ENCODE results near the gene VSTM5.

Gene VSTM5

DNA sequence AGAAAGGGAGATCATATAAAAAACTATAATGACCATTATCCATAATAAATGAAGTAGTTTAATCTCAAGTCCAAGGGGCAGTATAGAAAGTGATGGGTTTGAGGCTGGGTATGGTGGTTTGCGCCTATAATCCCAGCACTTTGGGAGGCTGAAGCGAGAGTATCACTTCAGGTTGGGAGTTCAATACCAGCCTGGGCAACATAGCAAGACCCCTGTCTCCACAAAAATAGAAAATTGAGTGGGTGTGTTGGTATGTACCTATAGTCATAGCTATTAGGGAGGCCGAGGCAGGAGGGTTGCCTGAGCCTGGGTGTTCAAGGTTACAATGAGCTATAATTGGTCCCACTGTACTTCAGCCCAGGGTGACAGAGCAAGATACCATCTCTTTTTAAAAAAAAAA is 42.4 kb downstream of the VSTM5 start:
- H3K4me1 ChIP-seq (ENCODE audit: control insufficient read depth in 5 of 5, insufficient read depth in 5 of 5, low read length in 5 of 5) = no peaks in the 10 kb centered on the region
- no peak overlapping the region for H3K4me3 ChIP-seq (ENCODE audit: low read depth in 1 of 5, low read length in 5 of 5)
- H3K27me3 ChIP-seq (ENCODE audit: control insufficient read depth in 5 of 5, insufficient read depth in 4 of 5, low read length in 5 of 5) = no peaks in the 10 kb centered on the region
- no peak overlapping the region for H3K27ac ChIP-seq (ENCODE audit: low read depth, low read length)
- peaks cover 48 to 82% (median 71%) of the 10 kb centered on the region in 5 donors for H3K36me3 ChIP-seq (ENCODE audit: control insufficient read depth in 5 of 5, insufficient read depth in 5 of 5, low read length in 5 of 5)
- H3K9ac ChIP-seq (ENCODE audit: low read length in 5 of 5) = no peak overlapping the region
- H3K9me3 ChIP-seq (ENCODE audit: control insufficient read depth in 5 of 5, low read length in 5 of 5) = no peaks in the 10 kb centered on the region

DNA sequence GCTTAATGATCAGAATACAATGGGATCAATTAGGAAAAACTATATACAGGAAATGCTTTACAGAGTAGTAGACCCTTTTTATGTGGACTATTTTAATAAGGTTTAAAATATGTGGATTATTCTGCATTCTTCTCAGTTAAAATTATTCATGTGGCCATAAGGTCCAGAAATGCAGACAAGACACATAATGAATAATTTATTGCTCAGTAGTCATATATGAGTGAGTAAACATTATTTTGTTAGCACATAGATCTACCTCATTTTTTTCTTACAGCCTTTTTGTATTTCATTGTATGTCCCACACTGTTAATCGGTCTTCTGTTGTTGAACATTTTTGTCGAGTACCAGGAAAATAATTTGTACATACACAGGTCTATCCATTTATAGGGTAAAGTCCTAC is 45.5 kb downstream of the VSTM5 start:
- no peaks in the 10 kb centered on the region for H3K27me3 ChIP-seq (ENCODE audit: control insufficient read depth in 5 of 5, insufficient read depth in 4 of 5, low read length in 5 of 5)
- peaks cover 50 to 71% (median 66%) of the 10 kb centered on the region in 5 donors for H3K36me3 ChIP-seq (ENCODE audit: control insufficient read depth in 5 of 5, insufficient read depth in 5 of 5, low read length in 5 of 5)
- no peaks in the 10 kb centered on the region for H3K4me1 ChIP-seq (ENCODE audit: control insufficient read depth in 5 of 5, insufficient read depth in 5 of 5, low read length in 5 of 5)
- no peak overlapping the region for H3K9ac ChIP-seq (ENCODE audit: low read length in 5 of 5)
- no peaks in the 10 kb centered on the region for H3K9me3 ChIP-seq (ENCODE audit: control insufficient read depth in 5 of 5, low read length in 5 of 5)
- H3K27ac ChIP-seq (ENCODE audit: low read depth, low read length) = no peak overlapping the region
- no peak overlapping the region for H3K4me3 ChIP-seq (ENCODE audit: low read depth in 1 of 5, low read length in 5 of 5)

DNA sequence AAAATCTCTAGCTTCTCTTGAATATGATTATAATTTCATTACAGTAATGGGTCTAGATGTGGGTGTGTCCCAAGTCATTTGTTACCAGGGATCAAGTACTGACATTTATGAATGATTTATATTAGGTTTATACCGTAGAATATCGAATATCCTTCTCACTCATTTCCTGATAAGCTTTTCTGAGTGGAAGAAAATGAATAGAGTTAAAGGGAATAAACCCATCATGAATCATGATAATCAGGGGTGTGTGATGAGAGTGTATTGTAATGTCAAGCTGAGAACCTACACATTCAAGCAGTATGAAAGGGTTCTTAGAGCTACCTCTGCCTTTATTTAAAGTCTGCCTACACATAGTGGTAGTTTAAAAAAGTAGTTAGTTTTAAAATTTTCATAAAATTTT is 49.1 kb downstream of the VSTM5 start:
- Histone ChIP-seq H3K27ac (ENCODE audit: low read depth, low read length) (no peak overlapping the region), H3K4me3 (ENCODE audit: low read depth in 1 of 5, low read length in 5 of 5) (no peak overlapping the region), H3K27me3 (ENCODE audit: control insufficient read depth in 5 of 5, insufficient read depth in 4 of 5, low read length in 5 of 5) (no peaks in the 10 kb centered on the region), H3K4me1 (ENCODE audit: control insufficient read depth in 5 of 5, insufficient read depth in 5 of 5, low read length in 5 of 5) (no peaks in the 10 kb centered on the region), H3K36me3 (ENCODE audit: control insufficient read depth in 5 of 5, insufficient read depth in 5 of 5, low read length in 5 of 5) (peaks cover 61 to 79% (median 66%) of the 10 kb centered on the region in 5 donors), H3K9ac (ENCODE audit: low read length in 5 of 5) (no peak overlapping the region), H3K9me3 (ENCODE audit: control insufficient read depth in 5 of 5, low read length in 5 of 5) (no peaks in the 10 kb centered on the region)

DNA sequence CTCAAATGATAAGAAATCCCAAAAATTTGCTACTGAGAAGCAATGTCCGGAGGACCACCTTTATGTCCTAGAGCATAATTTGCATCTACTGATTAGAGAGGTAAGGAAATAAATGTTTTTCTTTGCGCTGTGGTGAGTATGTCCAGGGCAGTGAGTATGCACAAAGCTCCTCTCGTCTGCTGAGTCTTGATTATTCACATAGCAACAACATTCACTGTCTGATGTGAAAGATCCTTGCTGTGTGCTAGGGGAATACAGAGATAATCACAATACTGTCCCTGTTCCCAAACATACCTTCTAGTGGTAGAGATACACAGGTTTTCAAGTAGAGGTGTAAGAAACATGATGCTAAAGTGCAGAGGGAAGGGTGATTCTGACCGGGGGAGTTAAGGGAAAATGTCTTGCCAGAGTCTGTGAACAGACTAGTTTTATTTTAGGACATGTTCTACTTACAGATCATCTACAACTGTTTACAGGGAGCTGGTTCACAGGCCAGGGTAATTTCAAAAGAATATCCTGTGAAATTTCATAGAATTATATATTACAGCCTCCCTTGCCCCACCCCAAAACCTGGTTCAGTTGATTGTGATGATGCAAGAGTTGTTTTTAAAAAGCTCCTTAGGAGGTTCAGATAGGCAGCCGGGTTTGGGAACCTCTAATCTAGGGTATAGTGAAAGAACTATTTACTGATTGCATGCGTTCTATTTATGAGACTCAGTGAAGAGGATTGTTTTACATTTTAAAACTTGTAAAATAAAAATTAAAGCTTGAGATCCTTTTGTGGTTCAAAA is 53.8 kb downstream of the VSTM5 start:
- no peak overlapping the region for H3K27ac ChIP-seq (ENCODE audit: low read depth, low read length)
- no peaks in the 10 kb centered on the region for H3K4me1 ChIP-seq (ENCODE audit: control insufficient read depth in 5 of 5, insufficient read depth in 5 of 5, low read length in 5 of 5)
- peaks cover 65 to 85% (median 76%) of the 10 kb centered on the region in 5 donors for H3K36me3 ChIP-seq (ENCODE audit: control insufficient read depth in 5 of 5, insufficient read depth in 5 of 5, low read length in 5 of 5)
- H3K4me3 ChIP-seq (ENCODE audit: low read depth in 1 of 5, low read length in 5 of 5) = no peak overlapping the region
- no peak overlapping the region for H3K9ac ChIP-seq (ENCODE audit: low read length in 5 of 5)
- no peaks in the 10 kb centered on the region for H3K9me3 ChIP-seq (ENCODE audit: control insufficient read depth in 5 of 5, low read length in 5 of 5)
- no peaks in the 10 kb centered on the region for H3K27me3 ChIP-seq (ENCODE audit: control insufficient read depth in 5 of 5, insufficient read depth in 4 of 5, low read length in 5 of 5)

DNA sequence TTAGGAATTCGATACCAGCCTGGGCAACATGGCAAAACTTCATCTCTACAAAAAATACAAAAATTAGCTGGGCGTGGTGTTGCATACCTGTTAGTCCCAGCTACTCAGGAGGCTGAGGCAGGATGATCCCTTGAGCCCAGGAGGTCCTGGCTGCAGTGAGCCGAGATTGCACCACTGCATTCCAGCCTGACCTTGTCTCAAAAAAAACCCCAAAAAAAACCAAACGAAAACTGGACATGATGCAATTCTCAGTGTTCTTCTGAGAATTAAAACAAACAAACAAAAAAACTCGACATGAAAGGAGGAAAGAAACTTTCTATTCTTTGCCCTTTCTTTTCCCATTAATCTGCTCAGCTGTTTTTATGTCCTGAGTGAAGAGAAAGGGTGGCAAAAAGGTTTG is 58.9 kb downstream of the VSTM5 start:
- Histone ChIP-seq H3K27ac (ENCODE audit: low read depth, low read length) (no peak overlapping the region), H3K9me3 (ENCODE audit: control insufficient read depth in 5 of 5, low read length in 5 of 5) (no peaks in the 10 kb centered on the region), H3K36me3 (ENCODE audit: control insufficient read depth in 5 of 5, insufficient read depth in 5 of 5, low read length in 5 of 5) (peaks cover 49 to 71% (median 59%) of the 10 kb centered on the region in 5 donors), H3K9ac (ENCODE audit: low read length in 5 of 5) (no peak overlapping the region), H3K27me3 (ENCODE audit: control insufficient read depth in 5 of 5, insufficient read depth in 4 of 5, low read length in 5 of 5) (no peaks in the 10 kb centered on the region), H3K4me3 (ENCODE audit: low read depth in 1 of 5, low read length in 5 of 5) (no peak overlapping the region), H3K4me1 (ENCODE audit: control insufficient read depth in 5 of 5, insufficient read depth in 5 of 5, low read length in 5 of 5) (peaks cover 0 to 7% (median 5%) of the 10 kb centered on the region in 5 donors)

DNA sequence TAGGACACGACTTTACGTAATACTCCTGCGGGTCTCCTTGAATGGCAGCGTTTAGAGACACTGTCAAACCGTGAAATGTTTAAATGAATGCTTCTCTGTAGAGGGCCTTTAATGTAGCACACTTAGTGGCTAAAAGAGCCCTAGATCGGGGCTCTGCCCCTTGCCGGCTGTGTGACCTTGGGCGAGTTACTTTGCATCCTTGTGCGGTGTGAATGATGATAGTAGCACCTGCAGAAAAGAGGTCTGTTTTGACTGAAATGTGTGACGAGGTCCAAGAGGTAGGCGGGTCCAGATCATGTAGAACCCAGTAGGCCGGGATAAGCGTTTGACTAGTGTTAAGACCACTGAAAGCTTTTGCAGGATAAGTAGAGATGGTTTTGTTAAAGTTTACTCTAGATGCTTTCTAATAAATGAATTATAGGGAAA is 65.5 kb downstream of the VSTM5 start:
- peaks cover 0 to 14% (median 8%) of the 10 kb centered on the region in 5 donors for H3K36me3 ChIP-seq (ENCODE audit: control insufficient read depth in 5 of 5, insufficient read depth in 5 of 5, low read length in 5 of 5)
- H3K9ac ChIP-seq (ENCODE audit: low read length in 5 of 5) = peak overlapping the region; percentile 91 to 99 (median 96)
- H3K4me3 ChIP-seq (ENCODE audit: low read depth in 1 of 5, low read length in 5 of 5) = peak overlapping the region; percentile 87 to 99 (median 98)
- H3K4me1 ChIP-seq (ENCODE audit: control insufficient read depth in 5 of 5, insufficient read depth in 5 of 5, low read length in 5 of 5) = peaks cover 0 to 30% (median 29%) of the 10 kb centered on the region in 5 donors
- no peaks in the 10 kb centered on the region for H3K9me3 ChIP-seq (ENCODE audit: control insufficient read depth in 5 of 5, low read length in 5 of 5)
- no peaks in the 10 kb centered on the region for H3K27me3 ChIP-seq (ENCODE audit: control insufficient read depth in 5 of 5, insufficient read depth in 4 of 5, low read length in 5 of 5)
- H3K27ac ChIP-seq (ENCODE audit: low read depth, low read length) = peak overlapping the region; percentile 94

DNA sequence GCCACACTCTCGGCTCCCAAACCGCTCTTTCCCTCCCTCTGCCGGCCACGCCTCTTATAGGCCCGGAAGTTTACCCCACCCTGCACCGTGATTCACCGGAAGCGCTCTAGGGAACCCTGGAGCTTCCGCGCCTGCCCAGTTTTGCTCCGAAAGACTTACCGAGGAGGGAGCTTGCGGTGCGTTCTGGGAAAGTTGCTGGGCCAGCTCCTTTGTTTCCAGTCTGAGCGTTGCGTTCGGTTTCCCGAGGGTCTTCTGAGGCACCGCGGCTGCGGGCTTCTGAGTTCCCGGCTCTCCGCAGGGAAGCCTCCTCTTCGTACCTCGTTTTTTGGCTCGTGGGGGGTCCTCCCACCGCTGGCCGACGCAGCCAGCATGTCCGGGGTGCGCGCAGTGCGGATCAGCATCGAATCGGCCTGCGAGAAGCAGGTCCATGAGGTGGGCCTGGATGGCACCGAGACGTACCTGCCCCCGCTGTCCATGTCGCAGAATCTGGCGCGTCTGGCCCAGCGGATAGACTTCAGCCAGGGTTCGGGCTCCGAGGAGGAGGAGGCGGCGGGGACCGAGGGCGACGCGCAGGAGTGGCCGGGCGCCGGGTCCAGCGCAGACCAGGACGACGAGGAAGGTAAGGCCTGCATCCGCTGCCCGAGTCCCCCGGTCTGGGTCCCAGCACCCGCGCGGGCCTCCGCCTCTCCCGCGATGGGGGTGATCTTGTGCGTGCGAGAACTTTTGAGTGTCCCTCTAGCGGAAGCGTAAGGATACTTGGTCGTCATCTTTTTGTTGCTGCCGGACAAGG is 66.1 kb downstream of the VSTM5 start, which contains the start of gene MED17:
TSS of gene MED17 (plus strand) at position 138 of the 790 bp plus-strand sequence. CDS start at position 370, 232 bp downstream.
- peak within 1 kb of the TSS; percentile 94 for H3K27ac ChIP-seq (ENCODE audit: low read depth, low read length)
- no peaks in the 10 kb centered on the region for H3K9me3 ChIP-seq (ENCODE audit: control insufficient read depth in 5 of 5, low read length in 5 of 5)
- H3K27me3 ChIP-seq (ENCODE audit: control insufficient read depth in 5 of 5, insufficient read depth in 4 of 5, low read length in 5 of 5) = no peaks in the 10 kb centered on the region
- peak within 1 kb of the TSS; percentile 91 to 99 (median 96) for H3K9ac ChIP-seq (ENCODE audit: low read length in 5 of 5)
- peak within 1 kb of the TSS; percentile 90 to 99 (median 98) for H3K4me3 ChIP-seq (ENCODE audit: low read depth in 1 of 5, low read length in 5 of 5)
- peaks cover 0 to 9% (median 3%) of the 10 kb centered on the region in 5 donors for H3K36me3 ChIP-seq (ENCODE audit: control insufficient read depth in 5 of 5, insufficient read depth in 5 of 5, low read length in 5 of 5)
- peaks cover 0 to 30% (median 29%) of the 10 kb centered on the region in 5 donors for H3K4me1 ChIP-seq (ENCODE audit: control insufficient read depth in 5 of 5, insufficient read depth in 5 of 5, low read length in 5 of 5)

DNA sequence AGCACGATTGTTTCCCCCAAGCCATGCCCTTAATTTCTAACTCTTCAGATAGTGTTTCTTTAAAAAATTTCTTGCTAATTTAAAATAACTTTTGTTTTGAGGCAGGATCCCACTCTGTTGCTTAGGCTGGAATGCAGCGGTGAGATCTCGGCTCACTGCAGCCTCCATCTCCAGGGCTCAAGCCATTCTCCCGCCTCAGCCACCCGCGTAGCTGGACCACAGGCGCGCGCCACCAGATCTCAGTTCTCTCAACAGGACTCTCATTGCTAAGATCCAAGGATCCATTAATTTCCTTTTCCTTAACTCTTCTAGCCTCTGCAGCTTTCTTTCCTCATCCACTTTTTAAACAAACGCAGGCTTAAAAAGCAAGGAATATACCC is 66.7 kb downstream of the VSTM5 start:
- no peaks in the 10 kb centered on the region for H3K9me3 ChIP-seq (ENCODE audit: control insufficient read depth in 5 of 5, low read length in 5 of 5)
- H3K4me3 ChIP-seq (ENCODE audit: low read depth in 1 of 5, low read length in 5 of 5) = peak overlapping the region; percentile 90 to 99 (median 98)
- peaks cover 0 to 30% (median 29%) of the 10 kb centered on the region in 5 donors for H3K4me1 ChIP-seq (ENCODE audit: control insufficient read depth in 5 of 5, insufficient read depth in 5 of 5, low read length in 5 of 5)
- peak overlapping the region; percentile 94 for H3K27ac ChIP-seq (ENCODE audit: low read depth, low read length)
- no peaks in the 10 kb centered on the region for H3K27me3 ChIP-seq (ENCODE audit: control insufficient read depth in 5 of 5, insufficient read depth in 4 of 5, low read length in 5 of 5)
- peak overlapping the region; percentile 89 to 99 (median 96) for H3K9ac ChIP-seq (ENCODE audit: low read length in 5 of 5)
- H3K36me3 ChIP-seq (ENCODE audit: control insufficient read depth in 5 of 5, insufficient read depth in 5 of 5, low read length in 5 of 5) = peaks cover 0 to 3% (median 0%) of the 10 kb centered on the region in 5 donors

DNA sequence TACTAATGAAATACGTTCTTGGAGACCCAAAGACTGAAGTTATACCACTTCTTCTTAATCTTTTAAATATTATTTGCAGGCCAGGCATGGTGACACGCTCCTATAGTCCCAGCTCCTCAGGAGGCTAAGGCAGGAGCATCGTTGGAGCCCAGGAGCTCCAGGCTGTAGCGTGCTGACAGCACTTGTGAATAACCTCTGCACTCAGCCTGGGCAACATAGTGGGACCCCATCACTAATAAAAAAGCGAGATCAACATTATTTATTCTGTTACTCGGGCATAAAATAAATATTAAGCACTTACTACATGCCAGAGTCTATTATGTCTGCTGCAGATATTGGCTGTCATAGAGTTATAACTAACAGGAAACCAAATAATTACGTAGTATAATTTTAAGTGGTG is 67.1 kb downstream of the VSTM5 start:
- Histone ChIP-seq H3K4me3 (ENCODE audit: low read depth in 1 of 5, low read length in 5 of 5) (peak overlapping the region; percentile 90 to 99 (median 98)), H3K36me3 (ENCODE audit: control insufficient read depth in 5 of 5, insufficient read depth in 5 of 5, low read length in 5 of 5) (no peaks in the 10 kb centered on the region), H3K4me1 (ENCODE audit: control insufficient read depth in 5 of 5, insufficient read depth in 5 of 5, low read length in 5 of 5) (peaks cover 0 to 30% (median 29%) of the 10 kb centered on the region in 5 donors), H3K9me3 (ENCODE audit: control insufficient read depth in 5 of 5, low read length in 5 of 5) (no peaks in the 10 kb centered on the region), H3K27ac (ENCODE audit: low read depth, low read length) (peak overlapping the region; percentile 94), H3K27me3 (ENCODE audit: control insufficient read depth in 5 of 5, insufficient read depth in 4 of 5, low read length in 5 of 5) (no peaks in the 10 kb centered on the region), H3K9ac (ENCODE audit: low read length in 5 of 5) (peak overlapping the region in 4 of 5 donors; percentile 91 to 99 (median 97))

DNA sequence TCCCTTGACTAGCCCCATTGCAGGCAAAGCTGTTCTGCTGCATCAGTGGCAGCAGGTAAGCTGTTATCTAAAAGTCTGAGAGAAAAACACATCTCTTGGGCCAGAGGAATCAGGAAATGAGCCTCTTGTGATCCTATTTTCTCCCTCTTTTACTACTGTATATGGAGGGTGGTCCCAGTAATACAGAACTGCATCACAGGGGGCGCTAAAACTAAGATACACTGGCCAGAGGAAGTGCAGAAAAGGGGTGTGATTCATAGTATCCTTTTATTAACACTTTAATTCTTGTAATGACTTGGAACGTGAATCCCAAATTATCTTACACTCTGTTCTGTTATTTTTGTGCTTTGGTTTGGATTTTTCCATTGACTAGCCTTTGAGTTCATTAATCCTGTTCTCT is 75.1 kb downstream of the VSTM5 start:
- Histone ChIP-seq H3K9me3 (ENCODE audit: control insufficient read depth in 5 of 5, low read length in 5 of 5) (no peaks in the 10 kb centered on the region), H3K27me3 (ENCODE audit: control insufficient read depth in 5 of 5, insufficient read depth in 4 of 5, low read length in 5 of 5) (no peaks in the 10 kb centered on the region), H3K9ac (ENCODE audit: low read length in 5 of 5) (no peak overlapping the region), H3K4me3 (ENCODE audit: low read depth in 1 of 5, low read length in 5 of 5) (no peak overlapping the region), H3K36me3 (ENCODE audit: control insufficient read depth in 5 of 5, insufficient read depth in 5 of 5, low read length in 5 of 5) (no peaks in the 10 kb centered on the region), H3K27ac (ENCODE audit: low read depth, low read length) (no peak overlapping the region), H3K4me1 (ENCODE audit: control insufficient read depth in 5 of 5, insufficient read depth in 5 of 5, low read length in 5 of 5) (no peaks in the 10 kb centered on the region)
